DOHH2 (cell line): ENCODE results near the gene SF3A2.

Experiments used
- H3F3A ChIP-seq: fragments of 200-600 bp; sonication (generic), shearing (Covaris generic); 2 replicates; pipeline ENCODE4 v1.6.0; 2016; ENCODE audit warnings: antibody characterized with exemption, mild to moderate bottlenecking; ENCODE audit not compliant: control insufficient read depth, insufficient read depth
- H3K27ac ChIP-seq: fragments of 200-600 bp; sonication (generic); 2 replicates; pipeline ENCODE4 v1.5.1; 2014; ENCODE audit warnings: low read depth, mild to moderate bottlenecking, low read length, moderate library complexity
- H3K27me3 ChIP-seq: fragments of 200-600 bp; sonication (generic); 2 replicates; pipeline ENCODE4 v1.6.1; 2014; ENCODE audit warnings: mild to moderate bottlenecking, low read length, mixed read lengths; ENCODE audit not compliant: control insufficient read depth
- H3K36me3 ChIP-seq: fragments of 200-600 bp; sonication (generic); 2 replicates; pipeline ENCODE4 v1.6.1; 2014; ENCODE audit warnings: mild to moderate bottlenecking, low read length, moderate library complexity, mixed read lengths; ENCODE audit not compliant: control insufficient read depth
- H3K4me1 ChIP-seq: fragments of 200-600 bp; sonication (generic); 2 replicates; pipeline ENCODE4 v1.6.1; 2014; ENCODE audit warnings: mild to moderate bottlenecking, low read length, mixed read lengths; ENCODE audit not compliant: control insufficient read depth
- H3K4me2 ChIP-seq: fragments of 200-600 bp; sonication (generic); 2 replicates; pipeline ENCODE4 v1.6.0; 2014; ENCODE audit warnings: mild to moderate bottlenecking, low read length, moderate library complexity
- H3K4me3 ChIP-seq: fragments of 200-600 bp; sonication (generic); 2 replicates; pipeline ENCODE4 v1.5.1; 2014; ENCODE audit warnings: mild to moderate bottlenecking, low read length, mixed read lengths
- H3K79me2 ChIP-seq: fragments of 200-600 bp; sonication (generic); 2 replicates; pipeline ENCODE4 v1.6.1; 2014; ENCODE audit warnings: mild to moderate bottlenecking, low read length, mixed read lengths; ENCODE audit not compliant: control insufficient read depth
- H3K9me2 ChIP-seq: fragments of 200-600 bp; sonication (generic); replicated peaks from 2 replicates; pipeline ENCODE4 v1.6.1; 2014; ENCODE audit warnings: mild to moderate bottlenecking, low read length, mixed read lengths; ENCODE audit not compliant: control insufficient read depth
- H3K9me3 ChIP-seq: fragments of 200-600 bp; sonication (generic); 2 replicates; pipeline ENCODE4 v1.6.1; 2014; ENCODE audit warnings: antibody characterized with exemption, low read length, mixed read lengths; ENCODE audit not compliant: control insufficient read depth, insufficient read depth
- H4K20me1 ChIP-seq: fragments of 200-600 bp; sonication (generic); 2 replicates; pipeline ENCODE4 v1.6.0; 2014; ENCODE audit warnings: low read depth, mild to moderate bottlenecking, antibody characterized with exemption, low read length, moderate library complexity; ENCODE audit not compliant: control insufficient read depth, insufficient read depth
- CTCF ChIP-seq: fragments of 200-600 bp; sonication (generic); IDR thresholded peaks from one replicate; pipeline ENCODE4 v1.5.1; 2014; ENCODE audit warnings: antibody characterized with exemption, mild to moderate bottlenecking, low read depth, low read length; ENCODE audit not compliant: poor library complexity, severe bottlenecking
- EZH2phosphoT487 ChIP-seq: fragments of 200-600 bp; sonication (generic); IDR thresholded peaks from 2 replicates; pipeline ENCODE4 v1.6.1; 2017; ENCODE audit warnings: borderline replicate concordance, mild to moderate bottlenecking, antibody characterized with exemption, low read length, moderate library complexity, mixed read lengths

SF3A2 gene

GRCh38 chr19:2249010-2249866 lies 12.6 kb downstream of the SF3A2 start, which contains the start of gene AMH:
Gene AMH, plus strand, starts transcription at chr19:2249323. Its CDS starts 10 bp downstream, at chr19:2249333.
- H4K20me1 ChIP-seq, result no peaks in the 10 kb centered on the region
- H3K36me3 ChIP-seq, result peaks cover 55% of the 10 kb centered on the region
- H3K4me2 ChIP-seq, result no peak within 1 kb of the TSS
- 0 out of 2 replicates have a peak, but pooled peaks cover 2% of the 10 kb centered on the region for H3F3A ChIP-seq
- peaks cover 6% of the 10 kb centered on the region for H3K79me2 ChIP-seq
- H3K27ac ChIP-seq, result no peak within 1 kb of the TSS
- H3K9me3 ChIP-seq, result no peaks in the 10 kb centered on the region
- TF ChIP-seq EZH2phosphoT487 (no peak), CTCF (no peak)
- H3K4me1 ChIP-seq, result peaks cover 17% of the 10 kb centered on the region
- no peaks in the 10 kb centered on the region for H3K27me3 ChIP-seq
- no peaks in the 10 kb centered on the region for H3K9me2 ChIP-seq
- no peak within 1 kb of the TSS for H3K4me3 ChIP-seq

- Histone ChIP-seq H3K4me2 (no peak overlapping the region), H3K36me3 (peaks cover 46% of the 10 kb centered on the region), H3K27ac (no peak overlapping the region), H4K20me1 (no peaks in the 10 kb centered on the region), H3K27me3 (no peaks in the 10 kb centered on the region), H3K4me1 (peaks cover 21% of the 10 kb centered on the region), H3F3A (peaks cover 9% of the 10 kb centered on the region), H3K9me2 (no peaks in the 10 kb centered on the region), H3K4me3 (no peak overlapping the region), H3K9me3 (no peaks in the 10 kb centered on the region), H3K79me2 (no peaks in the 10 kb centered on the region)
- TF ChIP-seq EZH2phosphoT487 (no peak), CTCF (no peak)
These were observed 13.5 kb downstream of the SF3A2 start for GRCh38 chr19:2249880-2250765.

GRCh38 chr19:2250766-2251105 lies 14.1 kb downstream of the SF3A2 start:
- Histone ChIP-seq H3K9me3 (no peaks in the 10 kb centered on the region), H3K27me3 (no peaks in the 10 kb centered on the region), H3K4me3 (no peak overlapping the region), H3K4me1 (peaks cover 27% of the 10 kb centered on the region), H3K9me2 (no peaks in the 10 kb centered on the region), H3K27ac (no peak overlapping the region), H4K20me1 (no peaks in the 10 kb centered on the region), H3K79me2 (no peaks in the 10 kb centered on the region), H3F3A (peaks cover 9% of the 10 kb centered on the region), H3K4me2 (no peak overlapping the region), H3K36me3 (peaks cover 40% of the 10 kb centered on the region)
- TF ChIP-seq EZH2phosphoT487 (no peak), CTCF (no peak)
